HFF-Myc (cell line): ENCODE data around the gene LRP11.

ENCODE experiments used
- DNase-seq: peaks from one replicate; pipeline ENCODE4 v3.0.0-alpha.2; 2011; ENCODE audit warnings: low read depth; ENCODE audit errors: extremely low read depth
- H3K4me3 ChIP-seq: replicated peaks from 2 replicates; pipeline ENCODE4 v1.5.1; 2011; ENCODE audit warnings: low read depth, mild to moderate bottlenecking, control low read depth, low read length
- CTCF ChIP-seq: IDR thresholded peaks from 2 replicates; pipeline ENCODE4 v1.5.1; 2012; ENCODE audit warnings: mild to moderate bottlenecking, low read depth, low read length, control low read depth; ENCODE audit errors: missing control alignments

The LRP11 gene

GRCh38 chr6:149821492-149821891 lies 42.7 kb downstream of the LRP11 start:
- TF ChIP-seq CTCF: no peak
- no peak overlapping the region for H3K4me3 ChIP-seq
- no peak for DNase-seq

- H3K4me3 ChIP-seq: no peak overlapping the region
- no peak for DNase-seq
- TF ChIP-seq CTCF: no peak
Observed at GRCh38 chr6:149820506-149820905, 43.7 kb downstream of the LRP11 start.

GRCh38 chr6:149815788-149816187 lies 48.4 kb downstream of the LRP11 start:
- no peak for TF ChIP-seq CTCF
- H3K4me3 ChIP-seq: no peak overlapping the region
- DNase-seq: no peak

- no peak overlapping the region for H3K4me3 ChIP-seq
- DNase-seq: no peak
- TF ChIP-seq CTCF: no peak
Observed at GRCh38 chr6:149813351-149813750, 50.8 kb downstream of the LRP11 start.

- no peak for TF ChIP-seq CTCF
- H3K4me3 ChIP-seq: no peak overlapping the region
- DNase-seq: no peak
Observed at GRCh38 chr6:149809798-149810197, 54.4 kb downstream of the LRP11 start.

GRCh38 chr6:149806127-149806526 lies 58.0 kb downstream of the LRP11 start:
- TF ChIP-seq CTCF: no peak
- no peak overlapping the region for H3K4me3 ChIP-seq
- no peak for DNase-seq

- no peak overlapping the region for H3K4me3 ChIP-seq
- no peak for DNase-seq
- no peak for TF ChIP-seq CTCF
Observed at GRCh38 chr6:149783551-149783950, 80.6 kb downstream of the LRP11 start.
